T-cell (primary cell): Measurements from ENCODE around the gene RUBCNL. TPM values are rescaled to one million over a fixed set of nuclear protein-coding genes. Genes with fewer than 3 reads are reported as not detected.
A peak's percentile ranks its signal among the peaks of the same experiment; 100 is the strongest.

Source experiments
- ATAC-seq, 4 experiments: fragments of 200-7000 bp in 3 of 4; fragments of 150-1000 bp in 1 of 4; cut with Tn5 transposase; replicated peaks in 1 of 4; 1 replicate in 3 of 4; 2 replicates in 1 of 4; pipeline ENCODE4 v1.10.0; 2021; ENCODE audit warnings: moderate library complexity in 3 of 4, mild to moderate bottlenecking in 2 of 4, moderate number of reproducible peaks in 1 of 4
- CTCF ChIA-PET, 2 donors: fragments of 300-600 bp; sonication (Branson Sonifier 250); formaldehyde crosslinking; loops; one replicate each; lab custom pipeline; 2022; ENCODE audit warnings: antibody characterized with exemption in 2 of 2; lab: Charles Lee
- POLR2A ChIA-PET, 2 donors: fragments of 300-600 bp; sonication (Branson Sonifier 250); formaldehyde crosslinking; loops; one replicate each; lab custom pipeline; 2022; ENCODE audit warnings: antibody characterized with exemption in 2 of 2; lab: Charles Lee
- DNase-seq, 35 experiments: peaks; one replicate each; pipeline versions ENCODE4 v3.0.0 to v3.0.0-alpha.2; 2013 to 2023
- H3K27ac ChIP-seq: one replicate; pipeline ENCODE4 v1.5.1; 2013; ENCODE audit warnings: low read length
- H3K27me3 ChIP-seq, 2 experiments: replicated peaks in 1 of 2; 1 replicate in 1 of 2; 2 replicates in 1 of 2; pipeline versions ENCODE4 v1.6.1 to v1.7.0; 2013; ENCODE audit warnings: low read length in 1 of 2, mixed read lengths in 1 of 2; ENCODE audit not compliant: control insufficient read depth in 2 of 2, insufficient read depth in 2 of 2; ENCODE audit errors: extremely low read depth in 1 of 2
- H3K36me3 ChIP-seq, 2 donors: 1 replicate in 1 of 2; 2 replicates in 1 of 2; pipeline versions ENCODE4 v1.6.1 to v1.7.0; 2013; ENCODE audit warnings: low read length in 1 of 2; ENCODE audit not compliant: control insufficient read depth in 2 of 2, insufficient read depth in 1 of 2; ENCODE audit errors: extremely low read depth in 1 of 2
- H3K4me1 ChIP-seq, 2 experiments: 1 replicate in 1 of 2; 2 replicates in 1 of 2; pipeline versions ENCODE4 v1.6.1 to v1.7.0; 2013; ENCODE audit warnings: low read length in 2 of 2, mixed read lengths in 1 of 2; ENCODE audit not compliant: insufficient read depth in 2 of 2, control insufficient read depth in 1 of 2; ENCODE audit errors: extremely low read depth in 1 of 2
- H3K4me3 ChIP-seq, 2 donors: 1 replicate in 1 of 2; 2 replicates in 1 of 2; pipeline versions ENCODE4 v1.5.1 to v1.7.0; 2013; ENCODE audit warnings: mild to moderate bottlenecking in 2 of 2, low read length in 1 of 2, moderate library complexity in 1 of 2; ENCODE audit not compliant: control insufficient read depth in 1 of 2; ENCODE audit errors: extremely low read depth in 1 of 2
- H3K9me3 ChIP-seq: 2 replicates; pipeline ENCODE4 v1.7.0; 2013
- H3K27ac Mint-ChIP-seq, 2 donors: one replicate each; pipeline ENCODE4 v1.8.0; 2020 to 2021; ENCODE audit warnings: mild to moderate bottlenecking in 2 of 2, mixed read lengths in 2 of 2
- H3K27me3 Mint-ChIP-seq, 2 donors: one replicate each; pipeline ENCODE4 v1.8.0; 2021 to 2022; ENCODE audit warnings: mixed read lengths in 2 of 2
- H3K36me3 Mint-ChIP-seq: one replicate; pipeline ENCODE4 v1.8.0; 2021; ENCODE audit warnings: mixed read lengths
- H3K4me1 Mint-ChIP-seq, 3 donors: one replicate each; pipeline ENCODE4 v1.8.0; 2020 to 2022; ENCODE audit warnings: mixed read lengths in 3 of 3, mild to moderate bottlenecking in 1 of 3
- H3K4me3 Mint-ChIP-seq, 3 donors: one replicate each; pipeline ENCODE4 v1.8.0; 2020 to 2022; ENCODE audit warnings: mild to moderate bottlenecking in 3 of 3, mixed read lengths in 3 of 3, moderate library complexity in 3 of 3
- H3K9me3 Mint-ChIP-seq, 3 donors: one replicate each; pipeline ENCODE4 v1.8.0; 2020 to 2022; ENCODE audit warnings: mixed read lengths in 3 of 3
- WGBS: methylation state at CpG from one replicate; pipeline ENCODE4 v1.1.5; 2013; ENCODE audit warnings: missing lambda C conversion rate; ENCODE audit not compliant: insufficient coverage; 5-methylcytosine and 5-hydroxymethylcytosine counted together
- total RNA-seq, 35 experiments: library from RNA in 6 of 35; stranded (reverse) in 6 of 35; fragments of 120-200 nt in 1 of 35; gene quantifications; one replicate each; pipeline versions ENCODE4 v1.2.1 to v1.2.4 and lab custom pipeline; 2013 to 2026

Gene RUBCNL
- total RNA-seq, 5 donors from 2014 or later (not counting 1 experiment from before 2014, with no cell fraction given), result 1.4 to 11.7 (median 2.2) TPM

DNA sequence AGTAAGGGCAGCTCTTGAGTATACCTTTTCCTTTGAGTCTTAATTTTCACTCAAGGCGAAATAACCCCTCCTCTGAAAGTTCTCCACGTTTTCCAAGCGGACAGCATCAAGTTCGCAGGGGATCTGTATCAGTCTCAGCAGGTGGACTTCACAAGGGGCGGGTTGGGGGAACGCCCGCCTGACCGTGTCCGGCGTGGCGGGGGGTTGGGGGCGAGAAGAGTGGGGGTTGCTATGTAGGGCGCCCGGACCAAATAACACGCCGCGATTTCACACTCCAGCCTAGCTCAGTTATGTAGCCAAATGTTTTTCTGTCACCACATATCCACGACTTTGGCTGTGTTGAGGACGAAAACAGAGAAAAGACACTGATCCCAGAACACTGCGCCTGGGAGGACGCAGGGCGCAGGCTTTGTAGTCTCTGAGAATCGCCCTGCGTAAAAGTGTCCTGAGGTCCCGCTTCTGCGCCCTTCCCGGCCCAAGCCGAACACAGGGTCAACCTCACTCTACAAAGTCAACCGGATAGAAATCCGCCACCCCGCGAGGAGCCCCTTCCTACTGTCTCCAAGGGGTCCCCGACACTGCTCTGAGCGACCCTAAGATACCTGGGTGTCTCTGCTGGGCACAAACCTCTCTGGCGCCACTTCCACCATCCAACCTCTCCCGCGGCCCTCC, 524 bp downstream of the RUBCNL start:
- ChIA-PET CTCF (no interaction called here), POLR2A (no interaction called here)
- peak overlapping the region; percentile 54 to 87 for H3K4me3 ChIP-seq
- Mint-ChIP-seq H3K4me1 (peaks cover 25 to 36% (median 30%) of the 10 kb centered on the region in 3 donors), H3K9me3 (no peaks in the 10 kb centered on the region), H3K27ac (no peak overlapping the region), H3K27me3 (peaks cover 27 to 45% of the 10 kb centered on the region in 2 donors), H3K4me3 (peak overlapping the region; percentile 81 to 82 (median 81)), H3K36me3 (no peaks in the 10 kb centered on the region)
- no peaks in the 10 kb centered on the region for H3K9me3 ChIP-seq
- no peak overlapping the region for H3K27ac ChIP-seq
- 8% methylated on average over 20 of the region's 37 CpGs for WGBS
- H3K27me3 ChIP-seq, result peaks cover 0 to 21% of the 10 kb centered on the region in 2 experiments
- H3K36me3 ChIP-seq, result no peaks in the 10 kb centered on the region
- ATAC-seq (no peak), DNase-seq (no peak)
- peaks cover 10 to 23% of the 10 kb centered on the region in 2 experiments for H3K4me1 ChIP-seq

DNA sequence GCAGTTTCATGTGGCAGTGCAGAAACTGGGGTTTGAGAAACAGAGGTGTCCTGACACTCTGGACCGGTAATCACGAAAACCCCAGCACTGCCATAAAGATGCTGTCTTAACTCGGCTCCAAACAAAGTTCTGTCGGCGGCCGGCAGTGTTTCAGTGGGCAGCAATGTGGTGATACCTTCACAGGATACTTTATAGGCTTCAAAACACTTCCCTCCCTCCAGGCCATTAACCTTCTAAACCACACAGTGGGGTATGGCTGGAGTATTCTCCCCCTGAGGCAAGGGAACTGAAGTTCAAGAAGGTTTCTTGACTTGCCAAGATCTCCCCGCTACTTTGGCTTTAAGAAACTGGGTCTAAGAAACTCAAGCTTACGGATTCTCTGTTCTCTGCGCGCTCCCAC, 1.1 kb downstream of the RUBCNL start:
- Mint-ChIP-seq H3K9me3 (no peaks in the 10 kb centered on the region), H3K27me3 (peaks cover 27 to 45% of the 10 kb centered on the region in 2 donors), H3K4me3 (peak overlapping the region in 2 of 3 donors; percentile 18 to 81), H3K4me1 (peaks cover 25 to 36% (median 30%) of the 10 kb centered on the region in 3 donors), H3K36me3 (no peaks in the 10 kb centered on the region), H3K27ac (no peak overlapping the region)
- H3K27ac ChIP-seq, result no peak overlapping the region
- WGBS, result 83% methylated on average over 9 of the region's 10 CpGs
- H3K27me3 ChIP-seq, result peaks cover 0 to 21% of the 10 kb centered on the region in 2 experiments
- peaks cover 10 to 23% of the 10 kb centered on the region in 2 experiments for H3K4me1 ChIP-seq
- POLR2A ChIA-PET, result no interaction called here
- no peaks in the 10 kb centered on the region for H3K36me3 ChIP-seq
- DNase-seq (no peak), ATAC-seq (no peak)
- H3K9me3 ChIP-seq, result no peaks in the 10 kb centered on the region
- no peak overlapping the region for H3K4me3 ChIP-seq
- CTCF ChIA-PET, result no interaction called here

DNA sequence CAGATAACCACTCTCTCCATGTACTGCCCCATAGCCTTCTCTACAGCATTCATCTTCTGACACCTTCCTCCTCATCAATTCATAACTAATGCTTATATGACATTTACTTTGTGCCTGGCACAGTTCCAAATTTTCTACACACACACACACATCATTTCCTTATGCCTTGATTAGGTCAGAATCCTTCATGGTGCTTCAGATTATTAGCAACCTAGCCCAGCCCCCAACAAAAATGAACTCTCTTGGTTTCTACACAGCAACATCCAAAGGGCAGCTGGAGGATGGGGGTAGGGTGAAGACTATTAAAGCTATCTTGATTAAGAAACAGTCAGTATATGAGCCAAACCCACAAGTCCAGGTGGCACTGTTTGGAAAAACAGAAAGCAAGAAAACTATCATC, 3.7 kb downstream of the RUBCNL start:
- no peaks in the 10 kb centered on the region for H3K9me3 Mint-ChIP-seq
- peaks cover 27 to 42% of the 10 kb centered on the region in 2 donors for H3K27me3 Mint-ChIP-seq
- no peaks in the 10 kb centered on the region for H3K36me3 Mint-ChIP-seq
- peaks cover 7 to 17% (median 14%) of the 10 kb centered on the region in 3 donors for H3K4me1 Mint-ChIP-seq
- peaks cover 0 to 21% of the 10 kb centered on the region in 2 experiments for H3K27me3 ChIP-seq
- peak overlapping the region in 1 of 2 donors; percentile 0 for H3K27ac Mint-ChIP-seq
- no peak for DNase-seq
- no peaks in the 10 kb centered on the region for H3K36me3 ChIP-seq
- H3K9me3 ChIP-seq, result no peaks in the 10 kb centered on the region
- no peak overlapping the region for H3K4me3 Mint-ChIP-seq
- POLR2A ChIA-PET, result no interaction called here
- CTCF ChIA-PET, result no interaction called here
- H3K4me1 ChIP-seq, result peaks cover 0 to 13% of the 10 kb centered on the region in 2 experiments
- ATAC-seq, result no peak
- H3K27ac ChIP-seq, result no peak overlapping the region
- no peak overlapping the region for H3K4me3 ChIP-seq

DNA sequence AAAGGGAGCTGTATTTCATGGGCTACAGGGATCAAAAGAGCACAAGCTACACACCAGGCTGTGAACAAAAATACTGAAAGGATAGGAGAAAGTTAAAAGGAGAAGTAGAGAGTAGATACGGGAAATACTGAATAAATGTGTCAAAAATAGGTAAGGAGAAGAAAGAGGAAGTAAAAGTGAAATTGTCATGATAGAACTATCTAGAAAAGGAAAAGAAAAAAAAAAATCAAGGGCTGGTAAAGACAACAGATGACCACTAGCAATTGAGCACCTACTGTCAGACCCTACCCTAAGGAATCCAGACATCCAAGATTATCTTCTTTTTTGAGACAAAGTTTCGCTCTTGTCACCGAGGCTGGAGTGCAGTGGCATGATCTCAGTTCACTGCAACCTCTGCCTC, 4.8 kb downstream of the RUBCNL start:
- Histone ChIP-seq H3K27ac (no peak overlapping the region), H3K9me3 (no peaks in the 10 kb centered on the region), H3K36me3 (no peaks in the 10 kb centered on the region), H3K4me1 (peaks cover 0 to 9% of the 10 kb centered on the region in 2 experiments), H3K4me3 (no peak overlapping the region), H3K27me3 (peaks cover 0 to 14% of the 10 kb centered on the region in 2 experiments)
- CTCF ChIA-PET, result no interaction called here
- WGBS, result no CpG with 5 or more reads among the region's 3 CpGs
- Mint-ChIP-seq H3K27ac (no peak overlapping the region), H3K27me3 (peaks cover 24 to 34% of the 10 kb centered on the region in 2 donors), H3K4me3 (no peak overlapping the region), H3K9me3 (no peaks in the 10 kb centered on the region), H3K4me1 (peaks cover 0 to 13% (median 9%) of the 10 kb centered on the region in 3 donors), H3K36me3 (no peaks in the 10 kb centered on the region)
- POLR2A ChIA-PET, result no interaction called here
- no peak for DNase-seq
- no peak for ATAC-seq

DNA sequence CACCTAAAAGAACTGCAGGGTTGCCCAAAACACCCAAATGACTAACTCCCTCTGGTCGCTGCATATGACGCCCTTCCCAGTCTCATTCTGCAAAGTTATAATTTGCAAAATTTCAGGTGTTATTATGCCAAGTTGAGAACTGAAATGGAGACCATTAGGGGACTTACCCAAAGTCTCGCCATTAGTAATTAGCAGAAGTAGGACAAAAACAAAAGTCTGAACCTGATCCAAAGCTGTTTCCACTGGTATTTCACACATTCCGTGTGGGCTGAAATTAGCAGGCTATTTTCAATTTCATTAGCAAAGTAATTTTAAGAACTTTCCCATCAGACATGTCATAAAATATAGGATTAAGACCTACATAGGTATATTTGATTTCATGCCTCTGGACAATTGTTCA, 6.8 kb downstream of the RUBCNL start:
- POLR2A ChIA-PET, result no interaction called here
- no peak overlapping the region for H3K27ac ChIP-seq
- Mint-ChIP-seq H3K36me3 (no peaks in the 10 kb centered on the region), H3K9me3 (no peaks in the 10 kb centered on the region), H3K27ac (no peak overlapping the region), H3K4me1 (peaks cover 0 to 5% (median 0%) of the 10 kb centered on the region in 3 donors), H3K27me3 (peaks cover 15 to 17% of the 10 kb centered on the region in 2 donors), H3K4me3 (no peak overlapping the region)
- no peaks in the 10 kb centered on the region for H3K9me3 ChIP-seq
- ATAC-seq (no peak), DNase-seq (no peak)
- no peaks in the 10 kb centered on the region for H3K27me3 ChIP-seq
- no peak overlapping the region for H3K4me3 ChIP-seq
- CTCF ChIA-PET, result no interaction called here
- 100% methylated on average over 1 of the region's 4 CpGs for WGBS
- no peaks in the 10 kb centered on the region for H3K36me3 ChIP-seq
- H3K4me1 ChIP-seq, result no peaks in the 10 kb centered on the region

DNA sequence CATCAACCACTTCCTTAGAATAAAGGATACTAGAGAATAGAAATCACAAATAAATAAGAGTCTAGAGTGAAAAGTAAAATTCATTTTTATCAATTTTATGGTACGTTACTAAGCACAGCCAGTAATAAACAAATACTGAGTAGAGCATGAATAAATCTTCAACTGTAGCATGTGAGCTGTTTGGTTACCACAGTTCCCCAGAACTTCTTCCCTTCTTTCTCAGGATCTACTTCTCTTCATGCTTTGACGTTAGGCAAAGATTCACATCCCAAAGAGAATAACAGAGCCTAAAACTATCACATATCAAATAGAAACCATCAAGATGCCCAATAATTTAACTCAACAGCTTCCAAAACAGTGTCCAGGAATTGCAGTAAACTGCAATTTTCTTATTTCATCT, 7.4 kb downstream of the RUBCNL start:
- Mint-ChIP-seq H3K27me3 (peaks cover 10 to 12% of the 10 kb centered on the region in 2 donors), H3K4me1 (peaks cover 0 to 9% (median 0%) of the 10 kb centered on the region in 3 donors), H3K36me3 (no peaks in the 10 kb centered on the region), H3K9me3 (no peaks in the 10 kb centered on the region), H3K4me3 (no peak overlapping the region), H3K27ac (peak overlapping the region in 1 of 2 donors; percentile 44)
- no peak overlapping the region for H3K27ac ChIP-seq
- no CpG with 5 or more reads among the region's 2 CpGs for WGBS
- ChIA-PET POLR2A (no interaction called here), CTCF (no interaction called here)
- H3K36me3 ChIP-seq, result no peaks in the 10 kb centered on the region
- H3K27me3 ChIP-seq, result no peaks in the 10 kb centered on the region
- no peak for DNase-seq
- ATAC-seq, result no peak
- no peak overlapping the region for H3K4me3 ChIP-seq
- H3K9me3 ChIP-seq, result no peaks in the 10 kb centered on the region
- H3K4me1 ChIP-seq, result no peaks in the 10 kb centered on the region
